IMR-90 (cell line): ENCODE data around the gene SRSF4. TPM values are rescaled to one million over a fixed set of nuclear protein-coding genes. Genes with fewer than 3 reads are reported as not detected.

Experiments
- ATAC-seq: fragments of 200-7000 bp; cut with Tn5 transposase; 2 replicates; pipeline ENCODE4 v1.9.1; 2020; ENCODE audit warnings: low read depth, mild to moderate bottlenecking, moderate library complexity
- BruUV-seq: library from RNA; stranded (reverse); fragments of 400-500 nt; replicated peaks from 2 replicates; lab custom pipeline; 2021; lab: Mats Ljungman, UMichigan
- CTCF ChIA-PET: fragments of 300-600 bp; formaldehyde crosslinking; extraction: SDS; loops from one replicate; lab custom pipeline; 2021; ENCODE audit warnings: antibody characterized with exemption; lab: Yijun Ruan, JAX
- POLR2A ChIA-PET: fragments of 300-600 bp; sonication (Branson Sonifier 250); formaldehyde crosslinking; loops from one replicate; lab custom pipeline; 2022; ENCODE audit warnings: antibody characterized with exemption; ENCODE audit not compliant: unreplicated experiment; lab: Charles Lee
- DNase-seq: peaks from one replicate; pipeline ENCODE4 v3.0.0; 2013
- H2AFZ ChIP-seq: replicated peaks from 2 replicates; pipeline ENCODE3; 2013; ENCODE audit warnings: low read length, mild to moderate bottlenecking; ENCODE audit not compliant: poor library complexity
- H2AK5ac ChIP-seq: 2 replicates; pipeline ENCODE4 v1.6.1; 2013; ENCODE audit warnings: low read depth, low read length, inconsistent platforms
- H2AK9ac ChIP-seq: replicated peaks from 2 replicates; pipeline ENCODE3; 2013; ENCODE audit warnings: mild to moderate bottlenecking, low read depth, low read length, moderate library complexity; ENCODE audit not compliant: poor library complexity
- H2BK120ac ChIP-seq: 2 replicates; pipeline ENCODE4 v1.6.1; 2013; ENCODE audit warnings: low read depth, low read length, inconsistent platforms
- H2BK15ac ChIP-seq: 3 replicates; pipeline ENCODE4 v1.6.1; 2013; ENCODE audit warnings: low read depth, low read length, inconsistent platforms
- H2BK20ac ChIP-seq: 2 replicates; pipeline ENCODE4 v1.6.1; 2013; ENCODE audit warnings: low read depth, mild to moderate bottlenecking, inconsistent platforms, low read length, moderate library complexity
- H2BK5ac ChIP-seq: 2 replicates; pipeline ENCODE4 v1.6.1; 2013; ENCODE audit warnings: mild to moderate bottlenecking, low read depth, low read length, inconsistent platforms; ENCODE audit not compliant: poor library complexity, severe bottlenecking
- H3K14ac ChIP-seq: replicated peaks from 2 replicates; pipeline ENCODE4 v1.6.1; 2013; ENCODE audit warnings: low read depth, low read length, inconsistent platforms
- H3K18ac ChIP-seq: 2 replicates; pipeline ENCODE4 v1.6.1; 2013; ENCODE audit warnings: low read depth, low read length, control low read depth
- H3K23ac ChIP-seq: 2 replicates; pipeline ENCODE4 v1.6.1; 2013; ENCODE audit warnings: low read depth, low read length, inconsistent platforms
- H3K27ac ChIP-seq: 2 replicates; pipeline ENCODE4 v1.5.1; 2013; ENCODE audit warnings: mild to moderate bottlenecking, control low read depth, low read length; ENCODE audit not compliant: insufficient read depth
- H3K27me3 ChIP-seq: 2 replicates; pipeline ENCODE4 v1.6.1; 2013; ENCODE audit warnings: low read length; ENCODE audit not compliant: control insufficient read depth, insufficient read depth
- H3K36me3 ChIP-seq: 2 replicates; pipeline ENCODE4 v1.6.1; 2013; ENCODE audit warnings: low read length, mixed read lengths; ENCODE audit not compliant: control insufficient read depth, insufficient read depth
- H3K4ac ChIP-seq: 2 replicates; pipeline ENCODE4 v1.6.1; 2013; ENCODE audit warnings: low read depth, low read length, inconsistent platforms
- H3K4me1 ChIP-seq: 2 replicates; pipeline ENCODE4 v1.6.1; 2013; ENCODE audit warnings: low read length, mixed read lengths; ENCODE audit not compliant: control insufficient read depth, insufficient read depth
- H3K4me2 ChIP-seq: 2 replicates; pipeline ENCODE4 v1.6.1; 2013; ENCODE audit warnings: low read depth, mild to moderate bottlenecking, control low read depth, low read length, moderate library complexity
- H3K4me3 ChIP-seq: 2 replicates; pipeline ENCODE4 v1.5.1; 2013; ENCODE audit warnings: low read depth, mild to moderate bottlenecking, control low read depth, low read length, moderate library complexity; ENCODE audit not compliant: insufficient read depth
- H3K56ac ChIP-seq: 2 replicates; pipeline ENCODE4 v1.6.1; 2013; ENCODE audit warnings: low read length, inconsistent platforms; ENCODE audit not compliant: insufficient read depth; ENCODE audit errors: extremely low read depth
- H3K79me1 ChIP-seq, 2 experiments: 2 replicates each; pipeline ENCODE4 v1.6.1; 2013; ENCODE audit warnings: low read length in 2 of 2, inconsistent platforms in 1 of 2, low read depth in 1 of 2
- H3K9ac ChIP-seq: 2 replicates; pipeline ENCODE4 v1.6.1; 2013; ENCODE audit warnings: low read depth, low read length, control low read depth
- H3K9me1 ChIP-seq: 2 replicates; pipeline ENCODE4 v1.6.1; 2013; ENCODE audit warnings: low read length, inconsistent platforms; ENCODE audit not compliant: insufficient read depth
- H3K9me3 ChIP-seq: 2 replicates; pipeline ENCODE4 v1.6.1; 2013; ENCODE audit warnings: low read length; ENCODE audit not compliant: control insufficient read depth, insufficient read depth
- H4K20me1 ChIP-seq: 2 replicates; pipeline ENCODE4 v1.6.1; 2013; ENCODE audit warnings: low read length, inconsistent platforms; ENCODE audit not compliant: insufficient read depth
- H4K5ac ChIP-seq: 2 replicates; pipeline ENCODE4 v1.6.1; 2013; ENCODE audit warnings: mild to moderate bottlenecking, low read depth, low read length, control low read depth
- H4K8ac ChIP-seq, 2 experiments: 2 replicates each; pipeline ENCODE4 v1.6.1; 2013; ENCODE audit warnings: low read depth in 2 of 2, low read length in 2 of 2, control low read depth in 1 of 2, inconsistent platforms in 1 of 2
- H4K91ac ChIP-seq: 2 replicates; pipeline ENCODE4 v1.6.1; 2013; ENCODE audit warnings: low read depth, low read length, inconsistent platforms; ENCODE audit not compliant: insufficient read depth
- BHLHE40 ChIP-seq: fragments of 150-350 bp; IDR thresholded peaks from 2 replicates; pipeline ENCODE4 v1.6.1; 2016; ENCODE audit warnings: mild to moderate bottlenecking, low read depth, low read length
- CEBPB ChIP-seq: IDR thresholded peaks from 2 replicates; pipeline ENCODE4 v1.6.1; 2012; ENCODE audit warnings: low read depth, low read length, improper control_type of control experiment
- CHD1 ChIP-seq: IDR thresholded peaks from 2 replicates; pipeline ENCODE4 v1.6.1; 2012; ENCODE audit warnings: low read depth, low read length, improper control_type of control experiment
- FOS ChIP-seq: fragments of 150-350 bp; IDR thresholded peaks from 2 replicates; pipeline ENCODE4 v1.6.1; 2016; ENCODE audit warnings: low read depth, low read length
- MAFK ChIP-seq: IDR thresholded peaks from 2 replicates; pipeline ENCODE4 v1.6.1; 2012; ENCODE audit warnings: low read depth, low read length, improper control_type of control experiment
- MAZ ChIP-seq: IDR thresholded peaks from 2 replicates; pipeline ENCODE4 v1.6.1; 2012; ENCODE audit warnings: low read depth, mild to moderate bottlenecking, low read length, improper control_type of control experiment, moderate library complexity, borderline replicate concordance
- MXI1 ChIP-seq: IDR thresholded peaks from 2 replicates; pipeline ENCODE4 v1.6.1; 2012; ENCODE audit warnings: low read depth, mild to moderate bottlenecking, low read length, moderate library complexity, borderline replicate concordance
- NFE2L2 ChIP-seq: fragments of 150-350 bp; IDR thresholded peaks from 2 replicates; pipeline ENCODE4 v1.6.1; 2016; ENCODE audit warnings: low read depth, mild to moderate bottlenecking, low read length
- POLR2A ChIP-seq: IDR thresholded peaks from 2 replicates; pipeline ENCODE4 v1.6.1; 2012; ENCODE audit warnings: mild to moderate bottlenecking, low read depth, low read length
- RAD21 ChIP-seq: IDR thresholded peaks from 2 replicates; pipeline ENCODE4 v1.6.1; 2012; ENCODE audit warnings: low read length, improper control_type of control experiment
- RCOR1 ChIP-seq: IDR thresholded peaks from 2 replicates; pipeline ENCODE4 v1.6.1; 2012; ENCODE audit warnings: mild to moderate bottlenecking, low read length, improper control_type of control experiment; ENCODE audit not compliant: insufficient replicate concordance
- RFX5 ChIP-seq: IDR thresholded peaks from 2 replicates; pipeline ENCODE4 v1.8.0; 2012; ENCODE audit warnings: low read depth, mild to moderate bottlenecking, low read length, moderate library complexity
- SMC3 ChIP-seq: fragments of 150-350 bp; IDR thresholded peaks from 2 replicates; pipeline ENCODE4 v1.6.1; 2016; ENCODE audit warnings: low read depth, mild to moderate bottlenecking, antibody characterized with exemption, low read length, moderate library complexity
- WGBS, 2 experiments: methylation state at CpG; one replicate each; pipeline versions ENCODE4 v1.1.5 to v1.1.7; 2013; ENCODE audit warnings: missing lambda C conversion rate in 2 of 2; ENCODE audit not compliant: insufficient read length in 1 of 2; ENCODE audit errors: extremely low coverage in 2 of 2; 5-methylcytosine and 5-hydroxymethylcytosine counted together
- dilution Hi-C: fragments of 300-500 bp; cut with HindIII; formaldehyde crosslinking; loops from one replicate; pipeline ENCODE4 v1.14.3; 2018; ENCODE audit warnings: low sequenced_read_pairs; ENCODE audit not compliant: unreplicated experiment
- in situ Hi-C: fragments of 300-500 bp; cut with MboI; formaldehyde crosslinking; loops from 3 replicates; pipeline ENCODE4 v1.14.3; 2019; ENCODE audit warnings: low sequenced_read_pairs, inconsistent platforms, mixed read lengths
- intact Hi-C: fragments of 100-400 bp; cut with micrococcal nuclease; formaldehyde crosslinking; loops from 2 replicates; pipeline ENCODE4 v1.10.0; 2022
- polyA plus RNA-seq, 3 experiments: library from polyadenylated mRNA; depleted of rRNA; stranded (reverse); fragments of >200 nt; gene quantifications; 2 replicates each; pipeline ENCODE4 v1.2.3, GENCODE V29; 2012; ENCODE audit warnings: low replicate concordance in 1 of 3
- total RNA-seq: library from RNA; depleted of rRNA; stranded (reverse); fragments of >200 nt; gene quantifications from 2 replicates; pipeline ENCODE4 v1.2.3, GENCODE V29; 2012
- TF ChIP-seq, protein P1 (sequence below): fragments of 150-350 bp; IDR thresholded peaks from 2 replicates; pipeline ENCODE4 v1.6.1; 2016; ENCODE audit warnings: low read depth, mild to moderate bottlenecking, low read length, moderate library complexity, borderline replicate concordance
- TF ChIP-seq, protein P2 (sequence below): conservative IDR thresholded peaks from 2 replicates; pipeline ENCODE4 v1.5.1; 2012; ENCODE audit warnings: mild to moderate bottlenecking, low read depth, low read length, improper control_type of control experiment
- TF ChIP-seq, protein P3 (sequence below): fragments of 150-350 bp; IDR thresholded peaks from 2 replicates; pipeline ENCODE4 v1.6.1; 2017; ENCODE audit warnings: mild to moderate bottlenecking, antibody characterized with exemption, low read length, low read depth

SRSF4 gene
- total and polyA plus RNA-seq, 2 of the 4 experiments (the other 2 are of a cell fraction): 20.8 to 48.5 TPM

DNA sequence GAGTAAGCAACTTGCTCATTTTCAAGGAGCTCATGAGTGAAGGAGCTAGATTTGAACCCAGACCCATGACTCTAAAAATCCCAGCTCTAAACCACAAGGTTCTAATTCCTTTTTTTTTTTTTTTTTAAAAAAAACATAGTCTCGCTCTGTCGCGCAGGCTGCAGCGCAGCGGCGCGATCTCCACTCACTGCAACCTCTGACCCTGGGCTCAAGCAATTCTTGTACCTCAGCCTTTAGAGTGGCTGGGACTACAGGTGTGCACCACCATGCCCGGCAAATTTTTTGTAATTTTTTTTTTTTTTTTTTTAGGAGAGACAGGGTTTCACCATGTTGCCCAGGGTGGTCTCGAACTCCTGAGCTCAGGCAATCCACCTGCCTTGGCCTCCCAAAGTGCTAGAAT, 13.8 kb downstream of the SRSF4 start:
- no peak overlapping the region for H2BK15ac ChIP-seq
- no peak overlapping the region for H4K91ac ChIP-seq
- H3K27ac ChIP-seq: no peak overlapping the region
- TF ChIP-seq RAD21: no peak
- no peak for TF ChIP-seq SMC3
- TF ChIP-seq RFX5: no peak
- TF ChIP-seq MAZ: no peak
- TF ChIP-seq BHLHE40: no peak
- TF ChIP-seq MXI1: no peak
- TF ChIP-seq RCOR1: no peak
- no peak for TF ChIP-seq CHD1
- no peak for TF ChIP-seq NFE2L2
- no peak for TF ChIP-seq MAFK
- no peak for TF ChIP-seq POLR2A
- TF ChIP-seq CEBPB: no peak
- TF ChIP-seq, protein P1, sequence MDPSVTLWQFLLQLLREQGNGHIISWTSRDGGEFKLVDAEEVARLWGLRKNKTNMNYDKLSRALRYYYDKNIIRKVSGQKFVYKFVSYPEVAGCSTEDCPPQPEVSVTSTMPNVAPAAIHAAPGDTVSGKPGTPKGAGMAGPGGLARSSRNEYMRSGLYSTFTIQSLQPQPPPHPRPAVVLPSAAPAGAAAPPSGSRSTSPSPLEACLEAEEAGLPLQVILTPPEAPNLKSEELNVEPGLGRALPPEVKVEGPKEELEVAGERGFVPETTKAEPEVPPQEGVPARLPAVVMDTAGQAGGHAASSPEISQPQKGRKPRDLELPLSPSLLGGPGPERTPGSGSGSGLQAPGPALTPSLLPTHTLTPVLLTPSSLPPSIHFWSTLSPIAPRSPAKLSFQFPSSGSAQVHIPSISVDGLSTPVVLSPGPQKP: no peak
- TF ChIP-seq FOS: no peak
- TF ChIP-seq, protein P2, sequence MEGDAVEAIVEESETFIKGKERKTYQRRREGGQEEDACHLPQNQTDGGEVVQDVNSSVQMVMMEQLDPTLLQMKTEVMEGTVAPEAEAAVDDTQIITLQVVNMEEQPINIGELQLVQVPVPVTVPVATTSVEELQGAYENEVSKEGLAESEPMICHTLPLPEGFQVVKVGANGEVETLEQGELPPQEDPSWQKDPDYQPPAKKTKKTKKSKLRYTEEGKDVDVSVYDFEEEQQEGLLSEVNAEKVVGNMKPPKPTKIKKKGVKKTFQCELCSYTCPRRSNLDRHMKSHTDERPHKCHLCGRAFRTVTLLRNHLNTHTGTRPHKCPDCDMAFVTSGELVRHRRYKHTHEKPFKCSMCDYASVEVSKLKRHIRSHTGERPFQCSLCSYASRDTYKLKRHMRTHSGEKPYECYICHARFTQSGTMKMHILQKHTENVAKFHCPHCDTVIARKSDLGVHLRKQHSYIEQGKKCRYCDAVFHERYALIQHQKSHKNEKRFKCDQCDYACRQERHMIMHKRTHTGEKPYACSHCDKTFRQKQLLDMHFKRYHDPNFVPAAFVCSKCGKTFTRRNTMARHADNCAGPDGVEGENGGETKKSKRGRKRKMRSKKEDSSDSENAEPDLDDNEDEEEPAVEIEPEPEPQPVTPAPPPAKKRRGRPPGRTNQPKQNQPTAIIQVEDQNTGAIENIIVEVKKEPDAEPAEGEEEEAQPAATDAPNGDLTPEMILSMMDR: no peak
- TF ChIP-seq, protein P3, sequence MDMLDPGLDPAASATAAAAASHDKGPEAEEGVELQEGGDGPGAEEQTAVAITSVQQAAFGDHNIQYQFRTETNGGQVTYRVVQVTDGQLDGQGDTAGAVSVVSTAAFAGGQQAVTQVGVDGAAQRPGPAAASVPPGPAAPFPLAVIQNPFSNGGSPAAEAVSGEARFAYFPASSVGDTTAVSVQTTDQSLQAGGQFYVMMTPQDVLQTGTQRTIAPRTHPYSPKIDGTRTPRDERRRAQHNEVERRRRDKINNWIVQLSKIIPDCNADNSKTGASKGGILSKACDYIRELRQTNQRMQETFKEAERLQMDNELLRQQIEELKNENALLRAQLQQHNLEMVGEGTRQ: no peak
- H3K56ac ChIP-seq: no peak overlapping the region
- H3K9me1 ChIP-seq: peaks cover 16% of the 10 kb centered on the region
- no peak overlapping the region for H3K4me2 ChIP-seq
- H4K5ac ChIP-seq: no peak overlapping the region
- H3K9ac ChIP-seq: no peak overlapping the region
- no peaks in the 10 kb centered on the region for H3K9me3 ChIP-seq
- WGBS, 2 experiments: 100% methylated on average over 1 of the region's 9 CpGs; no CpG with 5 or more reads in 1 of the 2 experiments
- no peak for DNase-seq
- intact Hi-C loops: no loop called here
- H3K18ac ChIP-seq: no peak overlapping the region
- no peak overlapping the region for H3K23ac ChIP-seq
- dilution Hi-C loops: no loop called here
- in situ Hi-C loops: no loop called here
- H4K20me1 ChIP-seq: peaks cover 94% of the 10 kb centered on the region
- H4K8ac ChIP-seq: no peak overlapping the region
- peaks cover 23% of the 10 kb centered on the region for H3K36me3 ChIP-seq
- no peak overlapping the region for H2AK9ac ChIP-seq
- no peak overlapping the region for H2BK20ac ChIP-seq
- no peak overlapping the region for H2AFZ ChIP-seq
- POLR2A ChIA-PET: no interaction called here
- peaks cover 15% of the 10 kb centered on the region for H3K4me1 ChIP-seq
- no peaks in the 10 kb centered on the region for H3K27me3 ChIP-seq
- H3K79me1 ChIP-seq: peaks cover 17 to 74% of the 10 kb centered on the region in 2 experiments
- no peak overlapping the region for H2AK5ac ChIP-seq
- no peak overlapping the region for H2BK5ac ChIP-seq
- H3K14ac ChIP-seq: no peak overlapping the region
- H3K4me3 ChIP-seq: no peak overlapping the region
- no TSS peak for BruUV-seq
- ATAC-seq: no peak
- H2BK120ac ChIP-seq: no peak overlapping the region
- no peak overlapping the region for H3K4ac ChIP-seq
- CTCF ChIA-PET: interaction anchor here (0.6 to 1.2 kb wide), 2 partner anchors 10 to 60 kb away, joined by 3 to 5 read pairs; no protein-coding TSS in a partner anchor
